LNCAP (cell line): ENCODE results near the gene ADAMTSL4.

Experiments used
- TF ChIP-seq, protein P1 (sequence below): fragments of 450-650 bp; IDR thresholded peaks from 2 replicates; pipeline ENCODE4 v1.5.1; 2017; ENCODE audit warnings: mild to moderate bottlenecking

The ADAMTSL4 gene

DNA sequence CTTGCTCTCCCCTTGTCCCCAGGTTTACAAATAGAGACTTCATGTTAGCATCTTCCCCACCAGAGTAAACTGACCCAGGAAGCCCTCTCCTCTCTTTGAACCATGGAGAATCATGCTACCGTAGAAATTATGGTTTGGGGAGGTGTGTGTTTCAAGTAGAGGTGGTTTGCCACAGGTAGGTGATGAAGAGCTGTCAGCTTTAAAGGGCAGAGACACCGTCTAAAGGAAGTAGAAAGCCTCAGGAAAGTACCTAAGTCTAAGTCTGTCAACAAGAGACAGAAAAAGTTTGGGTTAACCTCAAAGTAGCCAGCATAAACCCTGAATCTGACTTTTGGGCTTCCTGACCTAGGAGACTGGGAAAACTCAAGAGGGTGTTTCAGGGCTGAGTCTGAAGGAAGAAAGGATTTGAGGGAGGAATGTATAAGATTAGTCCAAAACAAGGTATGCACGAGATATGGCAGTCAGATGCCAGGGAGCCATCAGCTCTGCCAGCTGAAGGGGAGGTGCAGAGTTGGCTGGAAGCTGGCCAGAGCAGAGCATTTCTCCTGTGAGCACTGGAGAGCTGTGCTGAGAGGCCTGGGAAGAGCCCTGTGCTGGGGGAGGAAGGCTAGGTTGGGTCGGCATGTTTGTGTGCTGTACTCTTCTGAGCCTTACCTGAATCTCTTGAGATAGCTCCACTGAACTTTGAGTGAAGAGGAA, 14.3 kb downstream of the ADAMTSL4 start:
- TF ChIP-seq, protein P1, sequence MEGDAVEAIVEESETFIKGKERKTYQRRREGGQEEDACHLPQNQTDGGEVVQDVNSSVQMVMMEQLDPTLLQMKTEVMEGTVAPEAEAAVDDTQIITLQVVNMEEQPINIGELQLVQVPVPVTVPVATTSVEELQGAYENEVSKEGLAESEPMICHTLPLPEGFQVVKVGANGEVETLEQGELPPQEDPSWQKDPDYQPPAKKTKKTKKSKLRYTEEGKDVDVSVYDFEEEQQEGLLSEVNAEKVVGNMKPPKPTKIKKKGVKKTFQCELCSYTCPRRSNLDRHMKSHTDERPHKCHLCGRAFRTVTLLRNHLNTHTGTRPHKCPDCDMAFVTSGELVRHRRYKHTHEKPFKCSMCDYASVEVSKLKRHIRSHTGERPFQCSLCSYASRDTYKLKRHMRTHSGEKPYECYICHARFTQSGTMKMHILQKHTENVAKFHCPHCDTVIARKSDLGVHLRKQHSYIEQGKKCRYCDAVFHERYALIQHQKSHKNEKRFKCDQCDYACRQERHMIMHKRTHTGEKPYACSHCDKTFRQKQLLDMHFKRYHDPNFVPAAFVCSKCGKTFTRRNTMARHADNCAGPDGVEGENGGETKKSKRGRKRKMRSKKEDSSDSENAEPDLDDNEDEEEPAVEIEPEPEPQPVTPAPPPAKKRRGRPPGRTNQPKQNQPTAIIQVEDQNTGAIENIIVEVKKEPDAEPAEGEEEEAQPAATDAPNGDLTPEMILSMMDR = no peak

DNA sequence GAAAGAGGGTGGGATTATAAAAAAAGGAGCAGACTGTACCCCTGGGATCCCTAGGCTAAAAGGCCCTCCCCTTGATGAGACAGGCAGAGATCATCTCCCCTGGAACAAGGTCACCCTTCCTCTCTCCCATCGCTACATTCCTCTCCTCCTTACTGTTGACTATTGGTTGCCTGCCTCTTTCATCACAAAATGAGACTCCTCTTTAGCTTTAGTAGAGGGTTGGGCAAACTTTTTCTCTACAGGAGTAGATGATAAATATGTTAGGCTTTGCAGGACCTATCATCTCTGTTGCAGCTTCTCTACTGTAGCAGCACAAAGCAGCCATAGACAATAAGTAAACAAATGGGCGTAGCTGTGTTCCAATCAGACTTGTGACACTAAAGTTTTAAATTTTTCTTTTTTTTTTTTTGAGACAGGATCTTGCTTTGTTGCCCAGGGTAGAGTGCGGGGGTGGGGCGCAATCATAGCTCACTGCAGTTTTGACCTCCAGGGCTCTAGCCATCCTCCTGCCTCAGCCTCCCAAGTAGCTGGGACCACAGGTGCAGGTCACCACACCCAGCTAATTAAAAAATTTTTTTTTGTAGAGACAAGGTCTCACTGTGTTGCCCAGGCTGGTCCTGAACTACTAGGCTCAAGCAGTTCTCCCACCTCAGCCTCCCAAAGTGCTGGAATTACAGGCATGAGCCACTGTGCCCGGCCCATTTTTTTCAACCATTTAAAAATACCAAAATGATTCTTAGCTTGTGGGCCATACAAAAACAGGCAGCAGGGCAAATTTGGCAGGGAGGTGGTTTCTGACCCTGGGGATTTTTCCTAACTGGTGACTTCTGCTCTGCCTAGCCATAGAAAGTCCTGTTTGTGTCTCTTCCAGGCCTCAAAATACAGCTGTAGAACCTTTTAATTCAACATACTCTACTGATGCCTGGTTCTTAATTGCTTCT, 15.1 kb downstream of the ADAMTSL4 start:
- TF ChIP-seq, protein P1 = no peak

DNA sequence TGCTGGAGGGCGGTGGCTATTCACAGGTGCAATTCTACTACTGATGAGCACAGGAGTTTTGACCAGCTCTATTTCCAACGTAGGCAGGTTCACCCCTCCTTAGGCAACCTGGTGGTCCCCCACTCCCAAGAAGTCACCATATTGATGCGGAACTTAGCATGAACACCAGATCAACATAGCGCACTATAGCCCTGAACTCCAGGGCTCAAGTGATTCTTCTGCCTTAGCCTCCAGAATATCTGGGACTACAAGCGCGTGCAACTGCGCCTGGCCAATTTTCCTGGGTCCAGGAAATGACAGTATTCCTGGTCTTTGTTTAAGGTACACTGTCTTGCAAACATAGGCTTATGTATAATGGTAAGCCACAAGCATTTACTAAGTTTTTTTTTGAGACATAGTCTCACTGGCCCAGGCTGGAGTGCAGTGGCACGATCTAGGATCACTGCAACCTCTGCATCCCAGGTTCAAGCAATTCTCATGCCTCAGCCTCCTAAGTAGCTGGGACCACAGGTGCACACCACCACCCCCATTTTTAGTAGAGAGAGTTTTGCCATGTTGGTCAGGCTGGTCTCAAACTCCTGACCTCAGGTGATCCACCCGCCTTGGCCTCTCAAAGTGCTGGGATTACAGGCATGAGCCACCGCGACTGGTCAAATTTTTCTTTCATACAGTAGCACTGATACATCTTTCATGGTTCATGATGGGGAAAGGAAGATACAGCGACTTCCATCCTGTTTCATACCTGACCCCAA, 17.6 kb downstream of the ADAMTSL4 start:
- TF ChIP-seq, protein P1 = no peak

DNA sequence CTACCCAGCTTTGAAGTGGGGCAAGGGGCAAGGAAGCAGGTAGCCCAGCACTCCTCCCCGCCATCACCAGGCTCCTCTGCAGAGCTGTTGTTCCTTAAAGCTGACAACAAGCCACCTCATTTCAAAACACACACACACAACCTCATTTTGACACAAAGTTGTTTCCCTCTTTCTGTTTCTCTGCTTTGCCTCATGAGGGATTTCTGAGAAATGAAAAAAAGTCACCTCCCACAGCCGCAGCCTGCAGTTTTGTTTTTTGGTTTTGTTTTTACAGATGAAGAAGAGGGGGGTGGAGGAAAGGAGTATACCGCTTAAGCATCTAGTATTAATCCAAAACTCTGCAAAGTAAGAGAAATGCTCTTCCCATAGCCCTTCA, 18.1 kb downstream of the ADAMTSL4 start:
- TF ChIP-seq, protein P1 = no peak

DNA sequence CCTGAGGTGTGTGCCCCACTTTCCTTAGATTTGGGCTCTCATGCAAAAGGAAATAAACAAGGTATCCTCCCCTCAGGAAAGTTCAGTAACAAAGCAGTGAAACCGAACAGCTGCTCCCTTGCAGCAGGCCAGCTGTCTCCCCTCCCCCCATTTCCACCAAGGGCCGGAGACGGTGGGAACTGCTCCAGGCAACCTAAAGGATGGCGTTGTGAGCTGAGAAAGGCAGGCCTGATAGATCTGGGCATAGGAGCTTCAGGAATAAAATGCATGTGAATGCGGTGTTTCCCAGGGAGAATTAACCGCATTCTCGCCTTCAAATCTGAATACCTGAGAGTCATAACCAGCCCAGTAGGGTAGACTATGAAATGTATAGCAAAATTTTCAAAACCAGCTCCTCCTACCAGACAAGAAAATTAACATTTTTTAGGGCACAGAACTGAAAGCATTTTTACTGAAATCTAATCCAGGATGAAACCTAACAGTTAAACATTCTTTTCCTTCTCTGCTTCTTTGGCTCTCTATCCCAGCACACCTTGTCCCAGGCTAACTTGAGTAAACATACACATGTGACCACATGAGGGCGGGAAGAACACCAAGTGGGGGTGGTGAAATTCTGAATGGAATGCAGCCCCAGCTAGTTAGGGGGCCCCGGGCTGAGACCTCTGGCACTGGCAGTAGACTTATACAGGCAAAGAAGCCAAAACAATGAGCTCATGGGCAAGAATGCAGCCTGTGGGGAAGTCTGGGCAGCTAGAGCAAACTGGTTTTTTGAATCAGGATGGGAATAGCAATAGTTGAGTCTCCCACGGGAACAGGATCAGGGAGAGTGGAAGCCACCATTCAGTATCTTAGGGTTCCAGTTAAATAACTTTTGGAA, 18.7 kb downstream of the ADAMTSL4 start:
- TF ChIP-seq, protein P1 = no peak

DNA sequence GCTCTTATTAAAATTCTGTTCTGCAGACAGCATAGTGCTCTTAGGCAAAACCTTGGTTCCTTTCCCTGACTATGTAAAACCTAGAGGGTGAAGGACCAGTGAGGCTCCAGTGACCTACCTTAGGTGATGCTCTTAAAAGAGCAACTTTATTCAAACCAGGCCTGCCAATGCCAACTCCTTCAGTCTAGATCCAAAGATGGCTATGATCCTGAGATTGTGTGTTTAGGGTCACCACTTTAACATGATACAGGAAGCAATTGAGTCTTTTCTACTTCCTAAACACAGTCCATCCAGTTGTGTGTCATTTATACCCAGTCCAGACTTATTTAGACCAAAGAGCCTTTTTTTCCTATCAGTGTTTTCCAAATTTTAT, 19.4 kb downstream of the ADAMTSL4 start:
- TF ChIP-seq, protein P1 = no peak
